SJSA1 (cell line): Measurements from ENCODE around the gene CLIC6. TPM values are rescaled to one million over a fixed set of nuclear protein-coding genes. Genes with fewer than 3 reads are reported as not detected.
"Not testable (repeated sequence)": the region's sequence is repeated elsewhere in the genome, so short reads cannot be mapped to it uniquely, and the experiment has no call there.

ENCODE experiments used
- DNase-seq, 2 experiments: peaks; one replicate each; pipeline ENCODE4 v3.0.0-alpha.2; 2015 to 2020; ENCODE audit warnings: low spot score in 2 of 2, low read depth in 1 of 2
- H3K27ac ChIP-seq: fragments of 250-450 bp; sonication (Bioruptor Pico); 2 replicates; pipeline ENCODE4 v1.5.1; 2020; ENCODE audit warnings: mild to moderate bottlenecking, moderate library complexity
- H3K27me3 ChIP-seq: fragments of 250-450 bp; sonication (Bioruptor Pico); replicated peaks from 2 replicates; pipeline ENCODE4 v1.5.1; 2020; ENCODE audit warnings: mild to moderate bottlenecking, moderate library complexity
- H3K36me3 ChIP-seq: fragments of 250-450 bp; sonication (Bioruptor Pico); 2 replicates; pipeline ENCODE4 v1.5.1; 2020; ENCODE audit warnings: mild to moderate bottlenecking
- H3K4me1 ChIP-seq: fragments of 250-450 bp; sonication (Bioruptor Pico); replicated peaks from 2 replicates; pipeline ENCODE4 v1.6.1; 2021; ENCODE audit warnings: mild to moderate bottlenecking
- H3K4me3 ChIP-seq: fragments of 250-450 bp; sonication (Bioruptor Pico); 2 replicates; pipeline ENCODE4 v1.5.1; 2020; ENCODE audit warnings: mild to moderate bottlenecking
- H3K9me3 ChIP-seq: fragments of 250-450 bp; sonication (Bioruptor Pico); replicated peaks from 2 replicates; pipeline ENCODE4 v1.5.1; 2020; ENCODE audit warnings: mild to moderate bottlenecking
- total RNA-seq: library from RNA; depleted of rRNA; stranded (reverse); fragments of >200 nt; shearing (Covaris generic); gene quantifications from 2 replicates; pipeline ENCODE4 v1.2.3, GENCODE V29; 2014

The CLIC6 gene
- total RNA-seq, 1 experiment from 2014 or later: not detected

GRCh38 chr21:34705011-34705410, 36.2 kb downstream of the CLIC6 start:
- Histone ChIP-seq H3K4me1 (peaks cover 17% of the 10 kb centered on the region), H3K9me3 (no peaks in the 10 kb centered on the region), H3K4me3 (no peak overlapping the region), H3K36me3 (no peaks in the 10 kb centered on the region), H3K27ac (no peak overlapping the region), H3K27me3 (no peaks in the 10 kb centered on the region)
- no peak for DNase-seq

DNA sequence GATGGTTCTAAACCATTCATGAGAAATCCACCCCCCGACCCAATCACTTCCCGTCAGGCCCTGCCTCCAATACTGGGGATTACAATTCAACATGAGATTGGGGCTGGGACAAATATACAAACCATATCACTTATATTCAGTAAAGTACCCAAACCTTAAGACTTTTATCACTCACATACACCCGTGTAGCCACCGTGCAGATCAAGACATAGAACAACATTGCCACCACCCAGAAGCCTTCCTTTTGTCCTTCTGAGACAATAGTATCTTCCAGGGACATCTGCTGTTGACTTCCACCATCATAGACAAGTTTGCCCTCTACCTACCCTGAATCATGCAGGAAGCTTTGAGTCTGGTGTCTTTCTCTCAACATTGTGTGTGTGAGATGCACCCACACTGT, 37.5 kb downstream of the CLIC6 start:
- Histone ChIP-seq H3K27me3 (no peaks in the 10 kb centered on the region), H3K4me3 (no peak overlapping the region), H3K27ac (no peak overlapping the region), H3K9me3 (no peaks in the 10 kb centered on the region), H3K4me1 (peaks cover 16% of the 10 kb centered on the region), H3K36me3 (no peaks in the 10 kb centered on the region)
- DNase-seq: no peak

DNA sequence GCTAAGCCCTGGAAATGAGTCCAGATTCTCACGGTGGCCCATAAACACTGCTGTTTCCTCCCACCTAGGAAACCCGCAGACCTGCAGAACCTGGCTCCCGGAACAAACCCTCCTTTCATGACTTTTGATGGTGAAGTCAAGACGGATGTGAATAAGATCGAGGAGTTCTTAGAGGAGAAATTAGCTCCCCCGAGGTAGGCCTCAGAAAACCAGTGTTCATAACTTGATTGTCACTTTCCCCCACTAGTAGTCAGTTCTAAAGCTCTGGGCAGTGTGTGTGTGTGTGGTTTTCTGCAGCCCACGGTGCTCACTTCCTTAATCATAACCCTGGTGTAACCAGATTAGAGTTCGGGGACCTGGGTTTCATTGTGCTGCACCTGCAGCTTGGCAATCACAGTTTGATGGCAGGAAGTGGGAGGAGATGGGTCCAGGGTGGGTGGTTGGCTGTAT, 39.1 kb downstream of the CLIC6 start:
- Histone ChIP-seq H3K4me1 (peaks cover under 1% of the 10 kb centered on the region), H3K36me3 (no peaks in the 10 kb centered on the region), H3K4me3 (no peak overlapping the region), H3K27ac (no peak overlapping the region), H3K27me3 (no peaks in the 10 kb centered on the region), H3K9me3 (no peaks in the 10 kb centered on the region)
- DNase-seq: no peak

DNA sequence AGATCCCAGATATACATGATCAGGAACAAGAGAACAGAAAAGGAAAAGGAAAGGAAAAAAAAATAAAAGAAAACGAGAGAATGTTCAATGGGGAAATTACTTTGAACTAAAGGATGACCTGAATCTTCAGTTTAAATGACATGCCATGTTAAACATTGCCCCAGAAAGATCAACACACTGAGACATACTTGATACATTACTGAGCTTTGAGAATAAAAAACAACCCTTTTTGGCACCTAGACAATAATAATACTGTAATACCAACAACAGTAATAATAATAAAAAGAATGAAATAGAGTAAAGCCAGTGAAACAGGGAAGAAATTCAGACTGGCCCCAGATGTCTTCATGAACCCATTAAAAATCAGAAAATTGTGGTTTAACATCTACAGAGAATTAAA, 44.8 kb downstream of the CLIC6 start:
- Histone ChIP-seq H3K9me3 (no peaks in the 10 kb centered on the region), H3K36me3 (no peaks in the 10 kb centered on the region), H3K4me3 (no peak overlapping the region), H3K27me3 (no peaks in the 10 kb centered on the region), H3K4me1 (peaks cover 22% of the 10 kb centered on the region), H3K27ac (no peak overlapping the region)
- no peak for DNase-seq

DNA sequence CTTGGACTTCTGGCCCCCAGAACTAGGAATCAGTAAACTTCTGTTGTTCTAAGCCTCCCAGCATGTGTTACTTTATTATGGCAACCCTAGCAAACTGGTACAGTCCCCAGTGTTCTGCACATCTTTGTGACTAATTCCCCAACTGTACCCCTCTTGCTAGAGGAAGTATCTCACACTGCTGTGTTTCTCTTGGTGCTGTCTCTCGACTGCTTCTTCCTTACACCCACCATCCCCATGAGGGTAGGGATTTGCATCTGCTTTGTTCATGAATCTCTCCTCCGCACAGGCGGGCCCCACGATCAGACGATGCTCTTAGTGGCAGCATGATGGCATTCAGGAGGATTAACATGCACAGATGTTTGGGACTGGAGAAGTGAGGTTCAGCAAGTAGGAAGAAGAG, 46.7 kb downstream of the CLIC6 start:
- Histone ChIP-seq H3K36me3 (no peaks in the 10 kb centered on the region), H3K4me3 (no peak overlapping the region), H3K27ac (no peak overlapping the region), H3K9me3 (no peaks in the 10 kb centered on the region), H3K27me3 (no peaks in the 10 kb centered on the region), H3K4me1 (peaks cover 25% of the 10 kb centered on the region)
- no peak for DNase-seq

GRCh38 chr21:34715985-34716596, 47.3 kb downstream of the CLIC6 start:
- no peak for DNase-seq
- no peaks in the 10 kb centered on the region for H3K9me3 ChIP-seq
- H3K27me3 ChIP-seq: no peaks in the 10 kb centered on the region
- peak overlapping the region; percentile 52; the same call in 1 of the 2 replicates for H3K27ac ChIP-seq
- H3K4me1 ChIP-seq: peaks cover 25% of the 10 kb centered on the region
- no peaks in the 10 kb centered on the region for H3K36me3 ChIP-seq
- H3K4me3 ChIP-seq: no peak overlapping the region

- H3K27me3 ChIP-seq, H3K9me3 ChIP-seq, H3K36me3 ChIP-seq, H3K4me3 ChIP-seq, DNase-seq: not testable (repeated sequence)
- peaks cover 35% of the 10 kb centered on the region for H3K4me1 ChIP-seq
- peak overlapping the region; percentile 11; the same call in 1 of the 2 replicates for H3K27ac ChIP-seq
These were observed 49.7 kb downstream of the CLIC6 start for GRCh38 chr21:34718529-34718928.

DNA sequence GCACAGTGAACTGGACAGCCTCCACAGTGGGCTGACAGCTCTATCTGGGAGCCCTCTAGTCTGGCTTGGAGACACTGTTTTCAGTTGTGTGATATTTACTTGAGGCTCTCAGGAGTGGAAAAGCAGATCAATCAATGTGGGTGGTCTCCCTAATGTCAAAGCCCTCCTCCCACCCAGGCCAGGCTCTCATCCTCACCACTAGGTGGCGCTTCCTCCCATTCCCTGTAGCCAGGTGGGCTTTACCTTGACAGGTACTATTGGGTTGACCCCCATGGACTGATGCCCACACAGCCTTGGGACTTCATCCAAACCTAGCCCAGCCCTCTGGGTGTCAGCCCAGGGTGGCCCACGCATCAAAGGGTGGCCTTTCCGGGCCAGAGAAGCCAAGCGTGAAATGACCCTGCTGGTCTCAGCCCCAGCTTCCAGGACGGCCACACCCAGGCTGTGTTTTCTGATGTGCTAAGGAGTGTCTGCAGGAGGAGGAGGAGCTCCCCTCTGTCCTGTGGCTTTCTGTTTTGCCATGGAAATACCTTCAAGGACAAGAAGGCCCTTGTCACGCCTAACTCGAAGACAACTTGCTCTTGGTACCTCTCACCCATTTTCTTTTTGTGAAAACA, 54.0 kb downstream of the CLIC6 start:
- no peaks in the 10 kb centered on the region for H3K9me3 ChIP-seq
- peaks cover 26% of the 10 kb centered on the region for H3K4me1 ChIP-seq
- peak in 1 of 2 experiments; percentile 24 for DNase-seq
- no peak overlapping the region for H3K27ac ChIP-seq
- no peaks in the 10 kb centered on the region for H3K36me3 ChIP-seq
- no peaks in the 10 kb centered on the region for H3K27me3 ChIP-seq
- no peak overlapping the region for H3K4me3 ChIP-seq

- Histone ChIP-seq H3K27ac (no peak overlapping the region), H3K4me1 (peaks cover 16% of the 10 kb centered on the region), H3K27me3 (no peaks in the 10 kb centered on the region), H3K36me3 (no peaks in the 10 kb centered on the region), H3K9me3 (no peaks in the 10 kb centered on the region), H3K4me3 (no peak overlapping the region)
- DNase-seq: no peak
These were observed 55.5 kb downstream of the CLIC6 start for GRCh38 chr21:34724131-34724856.

DNA sequence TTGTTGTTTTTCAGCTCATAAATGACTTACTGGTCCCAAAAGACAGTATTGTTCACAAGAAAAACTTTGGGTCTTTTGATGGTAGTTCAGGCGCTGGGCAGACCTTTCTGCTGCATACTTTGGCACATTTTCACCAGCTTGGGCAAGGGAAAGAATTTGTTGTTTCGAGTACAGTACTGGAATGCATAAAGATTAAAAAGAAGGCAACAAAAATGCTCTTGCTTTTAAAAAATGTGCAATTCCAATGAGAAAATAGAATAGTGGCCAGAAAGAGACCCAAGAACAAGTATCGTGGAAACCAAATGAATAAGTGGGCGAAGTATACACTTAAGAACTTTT, 56.0 kb downstream of the CLIC6 start:
- Histone ChIP-seq H3K4me1 (peaks cover 16% of the 10 kb centered on the region), H3K27me3 (no peaks in the 10 kb centered on the region), H3K36me3 (no peaks in the 10 kb centered on the region), H3K27ac (no peak overlapping the region), H3K4me3 (no peak overlapping the region), H3K9me3 (no peaks in the 10 kb centered on the region)
- no peak for DNase-seq

GRCh38 chr21:34726627-34727337, 58.0 kb downstream of the CLIC6 start:
- peaks cover 16% of the 10 kb centered on the region for H3K4me1 ChIP-seq
- H3K4me3 ChIP-seq: no peak overlapping the region
- no peaks in the 10 kb centered on the region for H3K27me3 ChIP-seq
- DNase-seq: no peak
- no peaks in the 10 kb centered on the region for H3K36me3 ChIP-seq
- H3K27ac ChIP-seq: no peak overlapping the region
- no peaks in the 10 kb centered on the region for H3K9me3 ChIP-seq

DNA sequence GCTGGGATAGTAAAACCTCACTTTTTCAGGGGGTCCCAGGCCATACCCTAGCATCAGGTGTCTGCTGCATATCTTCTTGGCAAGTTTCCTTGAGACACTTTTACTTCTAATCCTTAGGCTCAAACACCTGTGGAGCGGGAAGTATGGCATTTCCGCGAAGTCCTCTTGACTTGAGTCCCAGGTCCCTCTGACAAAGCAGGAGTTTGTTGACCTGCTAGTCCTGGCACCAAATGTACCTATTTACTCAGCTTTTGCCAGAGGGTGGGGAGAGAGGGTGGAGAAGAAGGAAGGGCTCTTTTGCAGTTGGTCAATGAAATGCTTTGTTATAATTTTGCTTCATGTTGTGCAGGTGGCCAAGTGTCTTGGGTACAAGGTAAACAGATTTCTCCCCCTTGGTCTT, 59.7 kb downstream of the CLIC6 start:
- no peak for DNase-seq
- no peak overlapping the region for H3K27ac ChIP-seq
- no peaks in the 10 kb centered on the region for H3K27me3 ChIP-seq
- no peak overlapping the region for H3K4me3 ChIP-seq
- H3K4me1 ChIP-seq: peaks cover 7% of the 10 kb centered on the region; the same call in 1 of the 2 replicates
- H3K9me3 ChIP-seq: no peaks in the 10 kb centered on the region
- no peaks in the 10 kb centered on the region for H3K36me3 ChIP-seq

DNA sequence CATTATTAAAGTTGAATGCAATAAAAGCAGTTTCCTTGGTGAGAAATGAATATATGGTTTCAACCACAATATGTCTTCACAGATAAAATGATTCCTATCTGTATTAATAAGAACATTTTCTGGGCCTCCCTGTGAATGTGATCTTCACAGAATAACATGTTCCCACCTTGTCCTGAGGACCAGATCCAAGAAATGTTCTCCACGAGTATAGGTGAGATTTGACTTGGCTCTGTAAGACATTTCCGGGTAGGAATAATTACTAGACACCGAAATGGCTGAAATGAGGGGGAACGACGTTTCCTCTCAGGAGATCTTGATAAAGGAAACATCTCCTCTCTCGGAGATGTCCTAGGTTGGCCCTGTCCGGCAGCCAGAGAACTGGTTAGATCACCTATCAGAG, 61.4 kb downstream of the CLIC6 start:
- DNase-seq: no peak

More for the DNA sequence above, 61.4 kb downstream of the CLIC6 start:
- no peak overlapping the region for H3K4me3 ChIP-seq
- no peaks in the 10 kb centered on the region for H3K27me3 ChIP-seq
- no peak overlapping the region for H3K27ac ChIP-seq
- no peaks in the 10 kb centered on the region for H3K9me3 ChIP-seq
- no peaks in the 10 kb centered on the region for H3K36me3 ChIP-seq
- peaks cover 7% of the 10 kb centered on the region; the same call in 1 of the 2 replicates for H3K4me1 ChIP-seq
